Prostate gland (tissue), 2 donors: Measurements from ENCODE around the gene RAPGEF2.

Source experiments
- CTCF ChIP-seq, 4 experiments: fragments of 200-600 bp in 2 of 4; fragments of 450-650 bp in 2 of 4; sonication (generic) in 2 of 4; IDR thresholded peaks; 1 replicate in 3 of 4; 2 replicates in 1 of 4; pipeline ENCODE4 v1.5.1; 2016 to 2019; ENCODE audit warnings: antibody characterized with exemption in 4 of 4, mild to moderate bottlenecking in 2 of 4, moderate library complexity in 2 of 4
- POLR2A ChIP-seq: fragments of 450-650 bp; IDR thresholded peaks from one replicate; pipeline ENCODE4 v1.6.1; 2016; ENCODE audit warnings: antibody characterized with exemption, mild to moderate bottlenecking

GRCh38 chr4:159256037-159256436, 153.2 kb downstream of the RAPGEF2 start:
- TF ChIP-seq CTCF (IDR thresholded peaks at IDR 0.05) (no peak), POLR2A (no peak)
